HL-60 (cell line): ENCODE measurements around the gene UBE2M.
"Not testable (repeated sequence)": the region's sequence is repeated elsewhere in the genome, so short reads cannot be mapped to it uniquely, and the experiment has no call there.

Source experiments
- DNase-seq, 2 experiments: peaks; one replicate each; pipeline ENCODE4 v3.0.0-alpha.2; 2010 to 2020; ENCODE audit warnings: low read depth in 1 of 2, low spot score in 1 of 2
- H3K27ac ChIP-seq: fragments of 250-450 bp; sonication (Bioruptor Pico); replicated peaks from 2 replicates; pipeline ENCODE4 v1.5.1; 2020; ENCODE audit warnings: mild to moderate bottlenecking, moderate library complexity
- H3K27me3 ChIP-seq: fragments of 250-450 bp; sonication (Bioruptor Pico); 2 replicates; pipeline ENCODE4 v1.5.1; 2021; ENCODE audit warnings: mild to moderate bottlenecking, moderate library complexity; ENCODE audit not compliant: insufficient read depth, poor library complexity, severe bottlenecking
- H3K4me3 ChIP-seq: replicated peaks from 2 replicates; pipeline ENCODE4 v1.5.1; 2011; ENCODE audit warnings: mild to moderate bottlenecking, control low read depth, low read length; ENCODE audit not compliant: insufficient read depth
- GABPA ChIP-seq: IDR thresholded peaks from 2 replicates; pipeline ENCODE4 v1.6.1; 2012; ENCODE audit warnings: low read depth
- POLR2AphosphoS5 ChIP-seq: IDR thresholded peaks from 2 replicates; pipeline ENCODE4 v1.6.1; 2012; ENCODE audit warnings: low read depth
- SPI1 ChIP-seq: IDR thresholded peaks from 2 replicates; pipeline ENCODE4 v1.6.1; 2012; ENCODE audit warnings: low read depth, mild to moderate bottlenecking, borderline replicate concordance
- TF ChIP-seq, protein P1 (sequence below): IDR thresholded peaks from one replicate; pipeline ENCODE4 v1.5.1; 2011; ENCODE audit warnings: low read length, control low read depth, inconsistent platforms; ENCODE audit not compliant: insufficient read depth
- TF ChIP-seq, protein P2 (sequence below): IDR thresholded peaks from 2 replicates; pipeline ENCODE4 v1.6.1; 2012; ENCODE audit warnings: low read depth; ENCODE audit not compliant: insufficient replicate concordance

Gene UBE2M

DNA sequence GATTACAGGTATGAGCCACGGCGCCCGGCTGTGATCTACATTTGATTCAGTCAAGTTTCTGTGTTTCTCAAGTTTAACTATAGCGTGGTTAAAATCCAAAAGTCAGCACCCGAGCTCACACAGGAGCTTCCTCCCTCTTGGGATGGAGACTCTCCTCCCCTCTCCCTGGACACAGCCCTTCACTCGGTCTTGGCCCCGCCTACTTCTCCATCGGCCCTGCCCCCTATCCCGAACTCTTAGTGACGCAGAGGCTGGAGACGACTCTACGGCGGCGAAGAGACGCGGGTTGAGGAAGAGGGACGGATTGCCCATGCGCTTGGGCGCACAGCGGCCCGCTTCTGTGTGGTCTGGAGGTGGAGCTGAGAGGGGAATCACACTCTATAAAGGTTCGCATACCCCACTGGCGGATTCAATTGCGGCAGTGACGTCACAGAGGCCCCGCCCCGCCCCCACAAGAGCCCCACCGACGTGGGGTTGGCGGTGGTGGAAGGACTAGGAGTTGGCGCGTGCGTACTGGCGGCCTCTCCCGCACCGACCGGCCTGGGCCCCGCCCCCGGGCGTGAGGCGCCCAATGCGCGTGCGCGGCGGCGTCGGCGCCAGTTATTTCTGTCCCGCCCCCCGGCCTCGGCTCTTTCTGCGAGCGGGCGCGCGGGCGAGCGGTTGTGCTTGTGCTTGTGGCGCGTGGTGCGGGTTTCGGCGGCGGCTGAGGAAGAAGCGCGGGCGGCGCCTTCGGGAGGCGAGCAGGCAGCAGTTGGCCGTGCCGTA lies 14.4 kb downstream of the UBE2M start, which contains the start of gene TRIM28:
Gene TRIM28 (plus strand): TSS at position 239 of the 765 bp plus-strand sequence. CDS start 694 bp downstream, outside the sequence.
- peak within 1 kb of the TSS; percentile 99 for H3K4me3 ChIP-seq
- TF ChIP-seq GABPA (no peak), SPI1 (0 out of 2 replicates have a peak, but pooled peaks have one; percentile 30), POLR2AphosphoS5 (peak; percentile 97)
- peak within 1 kb of the TSS; percentile 76 for H3K27ac ChIP-seq
- no peaks in the 10 kb centered on the region for H3K27me3 ChIP-seq
- peak; percentile 99 for DNase-seq

DNA sequence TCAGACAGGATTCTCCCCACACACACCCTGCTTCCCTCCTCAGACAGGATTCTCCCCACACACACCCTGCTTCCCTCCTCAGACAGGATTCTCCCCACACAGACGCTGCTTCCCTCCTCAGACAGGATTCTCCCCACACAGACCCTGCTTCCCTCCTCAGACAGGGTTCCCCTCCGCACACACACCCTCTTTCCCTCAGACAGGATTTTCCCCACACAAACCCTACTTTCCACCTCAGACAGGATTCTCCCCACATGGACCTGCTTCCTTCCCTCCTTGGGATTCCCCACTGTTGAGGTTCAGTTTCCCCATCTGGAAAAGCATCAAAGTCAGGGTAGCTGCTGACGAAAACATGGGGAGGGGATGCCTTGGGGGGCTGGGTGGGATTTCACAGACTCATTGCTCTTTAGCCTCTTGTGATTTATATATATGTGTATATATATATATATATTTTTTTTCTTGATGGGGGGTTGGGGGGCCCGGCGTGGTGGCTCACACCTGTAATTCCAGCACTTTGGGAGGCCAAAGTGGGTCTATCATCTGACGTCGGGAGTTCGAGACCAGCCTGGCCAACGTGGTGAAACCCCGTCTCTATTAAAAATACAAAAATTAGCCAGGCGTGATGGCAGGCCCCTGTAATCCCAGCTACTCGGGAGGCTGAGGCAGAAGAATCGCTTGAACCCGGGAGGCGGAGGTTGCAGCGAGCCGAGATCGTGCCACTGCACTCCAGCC lies 15.6 kb downstream of the UBE2M start:
- not testable (repeated sequence) for DNase-seq, H3K4me3 ChIP-seq, H3K27me3 ChIP-seq
- peak overlapping the region; percentile 76 for H3K27ac ChIP-seq

DNA sequence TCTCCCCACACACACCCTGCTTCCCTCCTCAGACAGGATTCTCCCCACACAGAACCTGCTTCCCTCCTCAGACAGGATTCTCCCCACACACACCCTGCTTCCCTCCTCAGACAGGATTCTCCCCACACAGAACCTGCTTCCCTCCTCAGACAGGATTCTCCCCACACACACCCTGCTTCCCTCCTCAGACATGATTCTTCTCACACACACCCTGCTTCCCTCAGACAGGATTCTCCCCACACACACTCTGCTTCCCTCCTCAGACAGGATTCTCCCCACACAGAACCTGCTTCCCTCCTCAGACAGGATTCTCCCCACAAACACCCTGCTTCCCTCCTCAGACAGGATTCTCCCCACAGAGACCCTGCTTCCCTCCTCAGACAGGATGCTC lies 19.2 kb downstream of the UBE2M start:
- H3K27ac ChIP-seq, H3K4me3 ChIP-seq, H3K27me3 ChIP-seq, DNase-seq: not testable (repeated sequence)

DNA sequence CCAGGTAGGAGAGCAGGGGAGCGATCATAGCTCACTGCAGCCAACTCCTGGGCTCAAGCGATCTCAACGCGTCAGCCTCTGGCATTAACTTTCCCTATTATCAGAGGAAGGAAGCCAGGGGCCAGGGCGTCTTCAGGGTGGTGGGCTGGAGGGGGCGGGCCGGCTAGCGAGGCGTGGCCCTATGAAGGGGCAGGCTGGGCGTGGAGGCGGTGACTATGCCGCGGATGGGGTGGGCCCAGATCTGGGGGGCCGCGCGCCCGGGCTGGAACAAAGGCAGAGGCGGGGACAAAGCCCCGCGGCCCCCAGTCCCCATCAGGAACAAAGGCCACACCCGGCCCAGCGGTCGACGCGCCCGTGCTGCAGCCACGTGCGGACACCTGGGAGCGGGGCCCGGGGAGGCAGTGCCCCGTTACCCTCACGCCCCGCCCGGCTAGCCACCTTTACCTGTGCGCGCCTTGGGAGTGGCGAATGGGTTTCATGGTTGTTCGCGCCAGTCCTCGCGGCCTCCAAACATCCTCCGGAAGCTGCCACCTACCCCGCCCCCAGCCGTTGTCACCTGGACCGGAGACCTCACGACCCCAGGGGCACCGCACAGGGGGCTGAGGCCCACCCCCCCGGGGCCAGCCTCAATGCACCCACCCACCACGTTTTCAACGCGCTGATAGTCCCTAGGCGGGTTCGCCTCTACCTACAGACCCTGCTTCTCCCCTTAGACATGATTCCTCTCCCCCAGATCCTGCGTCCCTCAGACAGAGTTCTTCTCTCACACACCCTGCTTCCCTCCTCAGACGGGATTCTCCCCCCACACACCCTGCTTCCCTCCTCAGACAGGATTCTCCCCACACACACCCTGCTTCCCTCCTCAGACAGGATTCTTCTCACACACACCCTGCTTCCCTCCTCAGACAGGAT lies 19.9 kb downstream of the UBE2M start:
- H3K27ac ChIP-seq: no peak overlapping the region
- DNase-seq: no peak
- H3K27me3 ChIP-seq: peaks cover 9% of the 10 kb centered on the region
- TF ChIP-seq GABPA: no peak
- TF ChIP-seq, protein P1, sequence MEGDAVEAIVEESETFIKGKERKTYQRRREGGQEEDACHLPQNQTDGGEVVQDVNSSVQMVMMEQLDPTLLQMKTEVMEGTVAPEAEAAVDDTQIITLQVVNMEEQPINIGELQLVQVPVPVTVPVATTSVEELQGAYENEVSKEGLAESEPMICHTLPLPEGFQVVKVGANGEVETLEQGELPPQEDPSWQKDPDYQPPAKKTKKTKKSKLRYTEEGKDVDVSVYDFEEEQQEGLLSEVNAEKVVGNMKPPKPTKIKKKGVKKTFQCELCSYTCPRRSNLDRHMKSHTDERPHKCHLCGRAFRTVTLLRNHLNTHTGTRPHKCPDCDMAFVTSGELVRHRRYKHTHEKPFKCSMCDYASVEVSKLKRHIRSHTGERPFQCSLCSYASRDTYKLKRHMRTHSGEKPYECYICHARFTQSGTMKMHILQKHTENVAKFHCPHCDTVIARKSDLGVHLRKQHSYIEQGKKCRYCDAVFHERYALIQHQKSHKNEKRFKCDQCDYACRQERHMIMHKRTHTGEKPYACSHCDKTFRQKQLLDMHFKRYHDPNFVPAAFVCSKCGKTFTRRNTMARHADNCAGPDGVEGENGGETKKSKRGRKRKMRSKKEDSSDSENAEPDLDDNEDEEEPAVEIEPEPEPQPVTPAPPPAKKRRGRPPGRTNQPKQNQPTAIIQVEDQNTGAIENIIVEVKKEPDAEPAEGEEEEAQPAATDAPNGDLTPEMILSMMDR: no peak
- no peak for TF ChIP-seq POLR2AphosphoS5
- no peak for TF ChIP-seq SPI1
- TF ChIP-seq, protein P2, sequence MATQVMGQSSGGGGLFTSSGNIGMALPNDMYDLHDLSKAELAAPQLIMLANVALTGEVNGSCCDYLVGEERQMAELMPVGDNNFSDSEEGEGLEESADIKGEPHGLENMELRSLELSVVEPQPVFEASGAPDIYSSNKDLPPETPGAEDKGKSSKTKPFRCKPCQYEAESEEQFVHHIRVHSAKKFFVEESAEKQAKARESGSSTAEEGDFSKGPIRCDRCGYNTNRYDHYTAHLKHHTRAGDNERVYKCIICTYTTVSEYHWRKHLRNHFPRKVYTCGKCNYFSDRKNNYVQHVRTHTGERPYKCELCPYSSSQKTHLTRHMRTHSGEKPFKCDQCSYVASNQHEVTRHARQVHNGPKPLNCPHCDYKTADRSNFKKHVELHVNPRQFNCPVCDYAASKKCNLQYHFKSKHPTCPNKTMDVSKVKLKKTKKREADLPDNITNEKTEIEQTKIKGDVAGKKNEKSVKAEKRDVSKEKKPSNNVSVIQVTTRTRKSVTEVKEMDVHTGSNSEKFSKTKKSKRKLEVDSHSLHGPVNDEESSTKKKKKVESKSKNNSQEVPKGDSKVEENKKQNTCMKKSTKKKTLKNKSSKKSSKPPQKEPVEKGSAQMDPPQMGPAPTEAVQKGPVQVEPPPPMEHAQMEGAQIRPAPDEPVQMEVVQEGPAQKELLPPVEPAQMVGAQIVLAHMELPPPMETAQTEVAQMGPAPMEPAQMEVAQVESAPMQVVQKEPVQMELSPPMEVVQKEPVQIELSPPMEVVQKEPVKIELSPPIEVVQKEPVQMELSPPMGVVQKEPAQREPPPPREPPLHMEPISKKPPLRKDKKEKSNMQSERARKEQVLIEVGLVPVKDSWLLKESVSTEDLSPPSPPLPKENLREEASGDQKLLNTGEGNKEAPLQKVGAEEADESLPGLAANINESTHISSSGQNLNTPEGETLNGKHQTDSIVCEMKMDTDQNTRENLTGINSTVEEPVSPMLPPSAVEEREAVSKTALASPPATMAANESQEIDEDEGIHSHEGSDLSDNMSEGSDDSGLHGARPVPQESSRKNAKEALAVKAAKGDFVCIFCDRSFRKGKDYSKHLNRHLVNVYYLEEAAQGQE: no peak
- H3K4me3 ChIP-seq: no peak overlapping the region

DNA sequence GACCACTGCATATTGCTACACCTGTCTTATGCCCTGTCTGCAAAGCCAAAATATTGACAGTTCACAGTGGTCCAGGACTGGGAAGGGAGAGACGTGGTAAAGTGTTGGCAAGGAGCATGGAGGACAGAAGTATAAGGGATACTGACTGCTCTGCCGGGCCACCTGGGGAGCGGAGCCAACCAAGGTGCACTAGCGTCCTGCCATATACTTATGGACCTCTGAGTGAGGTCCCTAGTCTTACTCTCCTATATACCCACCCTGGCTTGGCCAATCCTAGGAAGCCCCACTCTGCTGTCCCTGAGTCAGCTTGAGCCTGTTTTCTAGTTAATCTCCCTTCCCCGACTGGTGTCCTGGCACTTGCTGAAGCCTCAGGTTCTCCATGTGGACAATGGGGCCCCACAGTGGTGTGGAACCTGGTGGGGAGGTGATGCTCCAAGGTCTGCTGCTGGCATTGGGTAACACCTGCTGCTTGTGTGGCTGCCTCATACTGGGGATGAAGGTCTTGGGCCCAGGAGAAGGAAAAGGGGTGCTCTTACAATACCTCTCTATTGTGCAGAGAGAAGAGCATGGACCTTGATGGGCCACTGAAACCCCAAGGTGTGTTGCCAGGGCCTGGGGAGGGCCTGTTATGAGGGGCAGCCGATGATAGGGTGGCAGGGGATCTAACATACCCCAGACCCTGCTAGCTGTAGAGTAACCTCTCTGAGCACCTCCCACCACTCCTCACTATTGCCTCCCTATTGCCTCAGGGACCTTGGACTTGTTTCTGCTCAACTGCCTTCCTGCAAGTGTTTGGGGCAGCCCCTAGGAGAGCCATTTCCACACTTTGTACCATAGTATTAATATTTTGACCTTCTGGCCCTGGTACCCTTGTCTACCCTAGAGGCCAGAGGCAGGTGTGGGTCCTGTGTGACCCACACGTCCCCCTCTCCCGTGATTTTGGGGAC lies 21.3 kb downstream of the UBE2M start:
- TF ChIP-seq POLR2AphosphoS5: no peak
- TF ChIP-seq, protein P2: no peak
- TF ChIP-seq GABPA: no peak
- TF ChIP-seq, protein P1: no peak
- no peak for TF ChIP-seq SPI1
- no peak for DNase-seq
- Histone ChIP-seq H3K4me3 (no peak overlapping the region), H3K27ac (no peak overlapping the region), H3K27me3 (peaks cover 9% of the 10 kb centered on the region)
